ENCODE data around the gene FAP. TPM values are rescaled to one million over a fixed set of nuclear protein-coding genes. Genes with fewer than 3 reads are reported as not detected.

The FAP gene
- total and polyA plus RNA-seq, 2 experiments from 2014 or later, result 38.1 to 67.8 TPM

- DNase-seq (ENCODE audit: low spot score), result no peak
- H3K4me3 ChIP-seq, result no peak overlapping the region
- H3K4me2 ChIP-seq, result no peak overlapping the region
- no peaks in the 10 kb centered on the region for H3K27me3 ChIP-seq
- H3K4me1 ChIP-seq (ENCODE audit: insufficient read depth), result no peaks in the 10 kb centered on the region
- H2AFZ ChIP-seq, result no peak overlapping the region
- TF ChIP-seq EZH2 (IDR thresholded peaks at IDR 0.05; ENCODE audit: borderline replicate concordance) (no peak), EZH2phosphoT487 (IDR thresholded peaks at IDR 0.05; ENCODE audit: low read depth, severe bottlenecking, unreplicated experiment) (no peak), CTCF (IDR thresholded peaks at IDR 0.05; ENCODE audit: poor library complexity) (no peak)
- H3K9me3 ChIP-seq (ENCODE audit: low read depth), result no peaks in the 10 kb centered on the region
- WGBS (ENCODE audit: low lambda C conversion rate, missing lambda C conversion rate), result 95% methylated on average over 2 of the region's 2 CpGs
- H3K27ac ChIP-seq, result no peak overlapping the region
- H3K79me2 ChIP-seq, result no peaks in the 10 kb centered on the region
- no peaks in the 10 kb centered on the region for H3K36me3 ChIP-seq (replicated peaks; ENCODE audit: insufficient read depth, low read depth)
- H3K9me2 ChIP-seq (replicated peaks; ENCODE audit: insufficient read depth), result no peaks in the 10 kb centered on the region
- H4K20me1 ChIP-seq (ENCODE audit: insufficient read depth, poor library complexity, severe bottlenecking), result no peaks in the 10 kb centered on the region
These were observed 78.4 kb downstream of the FAP start for GRCh38 chr2:162164802-162165201.

- Histone ChIP-seq H3K9me3 (ENCODE audit: low read depth) (no peaks in the 10 kb centered on the region), H4K20me1 (ENCODE audit: insufficient read depth, poor library complexity, severe bottlenecking) (no peaks in the 10 kb centered on the region), H3K4me2 (no peak overlapping the region), H3K36me3 (replicated peaks; ENCODE audit: insufficient read depth, low read depth) (no peaks in the 10 kb centered on the region), H3K9me2 (replicated peaks; ENCODE audit: insufficient read depth) (no peaks in the 10 kb centered on the region), H3K27me3 (peaks cover 2% of the 10 kb centered on the region), H3K27ac (no peak overlapping the region), H3K4me1 (ENCODE audit: insufficient read depth) (no peaks in the 10 kb centered on the region), H3K4me3 (no peak overlapping the region), H3K79me2 (no peaks in the 10 kb centered on the region), H2AFZ (no peak overlapping the region)
- TF ChIP-seq CTCF (IDR thresholded peaks at IDR 0.05; ENCODE audit: poor library complexity) (no peak), EZH2phosphoT487 (IDR thresholded peaks at IDR 0.05; ENCODE audit: low read depth, severe bottlenecking, unreplicated experiment) (no peak), EZH2 (IDR thresholded peaks at IDR 0.05; ENCODE audit: borderline replicate concordance) (no peak)
- no peak for DNase-seq (ENCODE audit: low spot score)
- 87% methylated on average over 6 of the region's 6 CpGs for WGBS (ENCODE audit: low lambda C conversion rate, missing lambda C conversion rate)
These were observed 83.8 kb downstream of the FAP start for GRCh38 chr2:162159446-162159845.

- Histone ChIP-seq H3K36me3 (replicated peaks; ENCODE audit: insufficient read depth, low read depth) (no peaks in the 10 kb centered on the region), H3K9me3 (ENCODE audit: low read depth) (no peaks in the 10 kb centered on the region), H3K27me3 (peaks cover 12% of the 10 kb centered on the region), H3K27ac (no peak overlapping the region), H3K79me2 (no peaks in the 10 kb centered on the region), H3K4me1 (ENCODE audit: insufficient read depth) (no peaks in the 10 kb centered on the region), H4K20me1 (ENCODE audit: insufficient read depth, poor library complexity, severe bottlenecking) (no peaks in the 10 kb centered on the region), H3K4me2 (no peak overlapping the region), H3K4me3 (no peak overlapping the region), H3K9me2 (replicated peaks; ENCODE audit: insufficient read depth) (no peaks in the 10 kb centered on the region), H2AFZ (no peak overlapping the region)
- TF ChIP-seq EZH2phosphoT487 (IDR thresholded peaks at IDR 0.05; ENCODE audit: low read depth, severe bottlenecking, unreplicated experiment), result no peak
- no peak for TF ChIP-seq CTCF (IDR thresholded peaks at IDR 0.05; ENCODE audit: poor library complexity)
- TF ChIP-seq EZH2 (IDR thresholded peaks at IDR 0.05; ENCODE audit: borderline replicate concordance), result no peak
- 83% methylated on average over 3 of the region's 3 CpGs for WGBS (ENCODE audit: low lambda C conversion rate, missing lambda C conversion rate)
- no peak for DNase-seq (ENCODE audit: low spot score)
These were observed 87.1 kb downstream of the FAP start for GRCh38 chr2:162156149-162156548.

- no peak for DNase-seq (ENCODE audit: low spot score)
- Histone ChIP-seq H3K4me3 (no peak overlapping the region), H3K9me3 (ENCODE audit: low read depth) (no peaks in the 10 kb centered on the region), H3K9me2 (replicated peaks; ENCODE audit: insufficient read depth) (no peaks in the 10 kb centered on the region), H3K27me3 (peaks cover 12% of the 10 kb centered on the region), H3K27ac (no peak overlapping the region), H2AFZ (no peak overlapping the region), H3K79me2 (no peaks in the 10 kb centered on the region), H3K4me1 (ENCODE audit: insufficient read depth) (no peaks in the 10 kb centered on the region), H3K4me2 (no peak overlapping the region), H3K36me3 (replicated peaks; ENCODE audit: insufficient read depth, low read depth) (no peaks in the 10 kb centered on the region), H4K20me1 (ENCODE audit: insufficient read depth, poor library complexity, severe bottlenecking) (no peaks in the 10 kb centered on the region)
- no peak for TF ChIP-seq CTCF (IDR thresholded peaks at IDR 0.05; ENCODE audit: poor library complexity)
- TF ChIP-seq EZH2 (IDR thresholded peaks at IDR 0.05; ENCODE audit: borderline replicate concordance), result no peak
- no peak for TF ChIP-seq EZH2phosphoT487 (IDR thresholded peaks at IDR 0.05; ENCODE audit: low read depth, severe bottlenecking, unreplicated experiment)
- 79% methylated on average over 3 of the region's 3 CpGs for WGBS (ENCODE audit: low lambda C conversion rate, missing lambda C conversion rate)
These were observed 88.2 kb downstream of the FAP start for GRCh38 chr2:162155093-162155492.

Measured in hepatocyte (in vitro differentiated cells).